ENCODE data around the gene GNAQ. TPM values are rescaled to one million over a fixed set of nuclear protein-coding genes. Genes with fewer than 3 reads are reported as not detected.

Gene GNAQ
- total and polyA plus RNA-seq, 2 experiments from 2014 or later: 21.1 to 43.1 TPM

GRCh38 chr9:77759391-77759790 lies 272.2 kb downstream of the GNAQ start (continued):
- TF ChIP-seq CREB1 (CRISPR knock-in tag; IDR thresholded peaks at IDR 0.05; ENCODE audit: low read depth): no peak
- no peak for TF ChIP-seq JUNB (IDR thresholded peaks at IDR 0.05; ENCODE audit: unreplicated experiment)
- no peak for TF ChIP-seq NANOG (IDR thresholded peaks at IDR 0.05; ENCODE audit: borderline replicate concordance)
- TF ChIP-seq EZH2 (IDR thresholded peaks at IDR 0.05; ENCODE audit: low read depth, unreplicated experiment): no peak

- H3K4me1 ChIP-seq (ENCODE audit: insufficient read depth): no peaks in the 10 kb centered on the region
- Mint-ChIP-seq H3K4me1 (peaks cover 4% of the 10 kb centered on the region; the same call in 2 of the 3 replicates), H3K27ac (no peak overlapping the region), H3K27me3 (ENCODE audit: insufficient read depth, low read depth, poor library complexity) (no peaks in the 10 kb centered on the region), H3K36me3 (ENCODE audit: low read depth) (peaks cover 32% of the 10 kb centered on the region), H3K9me3 (peaks cover 15% of the 10 kb centered on the region), H3K4me3 (no peak overlapping the region)
- DNase-seq (ENCODE audit: low spot score): no peak
- H3K79me2 ChIP-seq (replicated peaks; ENCODE audit: insufficient read depth): no peaks in the 10 kb centered on the region
- no peak for TF ChIP-seq EZH2phosphoT487 (IDR thresholded peaks at IDR 0.05; ENCODE audit: unreplicated experiment)
- TF ChIP-seq EZH2 (IDR thresholded peaks at IDR 0.05; ENCODE audit: low read depth, unreplicated experiment): no peak
- peak; percentile 17 to 42; a peak in 3 of 4 replicates for TF ChIP-seq CTCF (conservative IDR thresholded peaks at IDR 0.05; ENCODE audit: low read depth in 2 of 2)
- H4K20me1 ChIP-seq (replicated peaks; ENCODE audit: insufficient read depth): no peaks in the 10 kb centered on the region
- H3F3A ChIP-seq (replicated peaks; ENCODE audit: low read depth): no peaks in the 10 kb centered on the region
- no peaks in the 10 kb centered on the region for H3K27me3 ChIP-seq (ENCODE audit: insufficient read depth)
- no peak overlapping the region for H2AFZ ChIP-seq
- H3K27ac ChIP-seq (ENCODE audit: low read depth): no peak overlapping the region
- no peaks in the 10 kb centered on the region for H3K36me3 ChIP-seq (ENCODE audit: insufficient read depth)
- H3K9me2 ChIP-seq (ENCODE audit: insufficient read depth): no peaks in the 10 kb centered on the region
- H3K4me2 ChIP-seq: no peak overlapping the region
- no peak for ATAC-seq
- H3K4me3 ChIP-seq: no peak overlapping the region
These were observed 275.2 kb downstream of the GNAQ start for GRCh38 chr9:77756449-77756848.

GRCh38 chr9:77753180-77753579 lies 278.4 kb downstream of the GNAQ start:
- H3K27ac ChIP-seq (ENCODE audit: low read depth): no peak overlapping the region
- H3K9me2 ChIP-seq (ENCODE audit: insufficient read depth): no peaks in the 10 kb centered on the region
- H3K4me3 ChIP-seq: no peak overlapping the region
- no peaks in the 10 kb centered on the region for H3K4me1 ChIP-seq (ENCODE audit: insufficient read depth)
- no peaks in the 10 kb centered on the region for H4K20me1 ChIP-seq (replicated peaks; ENCODE audit: insufficient read depth)
- H3K79me2 ChIP-seq (replicated peaks; ENCODE audit: insufficient read depth): no peaks in the 10 kb centered on the region
- H3K9me3 Mint-ChIP-seq: peaks cover 6% of the 10 kb centered on the region; the same call in 1 of the 3 replicates
- no peak overlapping the region for H2AFZ ChIP-seq
- no peak overlapping the region for H3K4me2 ChIP-seq
- H3K36me3 Mint-ChIP-seq (ENCODE audit: low read depth): peaks cover 22% of the 10 kb centered on the region
- no peaks in the 10 kb centered on the region for H3K27me3 ChIP-seq (ENCODE audit: insufficient read depth)
- ATAC-seq: no peak
- H3K27ac Mint-ChIP-seq: no peak overlapping the region
- H3K27me3 Mint-ChIP-seq (ENCODE audit: insufficient read depth, low read depth, poor library complexity): no peaks in the 10 kb centered on the region
- H3F3A ChIP-seq (replicated peaks; ENCODE audit: low read depth): no peaks in the 10 kb centered on the region
- H3K4me1 Mint-ChIP-seq: peaks cover 8% of the 10 kb centered on the region; the same call in 2 of the 3 replicates
- H3K4me3 Mint-ChIP-seq: no peak overlapping the region
- H3K36me3 ChIP-seq (ENCODE audit: insufficient read depth): no peaks in the 10 kb centered on the region
- DNase-seq (ENCODE audit: low spot score): no peak
- no peak for TF ChIP-seq ZNF114 (CRISPR knock-in tag; IDR thresholded peaks at IDR 0.05)
- TF ChIP-seq CTCF (conservative IDR thresholded peaks at IDR 0.05; ENCODE audit: low read depth in 2 of 2): no peak
- TF ChIP-seq ETS1 (IDR thresholded peaks at IDR 0.05): no peak
- TF ChIP-seq JUNB (IDR thresholded peaks at IDR 0.05; ENCODE audit: unreplicated experiment): no peak
- no peak for TF ChIP-seq STAT1 (IDR thresholded peaks at IDR 0.05; ENCODE audit: unreplicated experiment)
- TF ChIP-seq CREB1 (CRISPR knock-in tag; IDR thresholded peaks at IDR 0.05; ENCODE audit: low read depth): no peak
- TF ChIP-seq ZNF331 (CRISPR knock-in tag; IDR thresholded peaks at IDR 0.05; ENCODE audit: low read depth): no peak
- TF ChIP-seq NANOG (IDR thresholded peaks at IDR 0.05; ENCODE audit: borderline replicate concordance): no peak
- no peak for TF ChIP-seq REST (IDR thresholded peaks at IDR 0.05; ENCODE audit: unreplicated experiment)
- no peak for TF ChIP-seq EZH2 (IDR thresholded peaks at IDR 0.05; ENCODE audit: low read depth, unreplicated experiment)
- TF ChIP-seq POLR2AphosphoS5 (IDR thresholded peaks at IDR 0.05; ENCODE audit: low read depth): no peak
- no peak for TF ChIP-seq EZH2phosphoT487 (IDR thresholded peaks at IDR 0.05; ENCODE audit: unreplicated experiment)
